NCI-H748 treated with DMSO at 0.1 percent for 48 hours (cell line): Measurements from ENCODE around the gene PRXL2A.

Source experiments
- DNase-seq: peaks from one replicate; lab custom pipeline; 2025; lab: John Stamatoyannopoulos, UW

Gene PRXL2A

DNA sequence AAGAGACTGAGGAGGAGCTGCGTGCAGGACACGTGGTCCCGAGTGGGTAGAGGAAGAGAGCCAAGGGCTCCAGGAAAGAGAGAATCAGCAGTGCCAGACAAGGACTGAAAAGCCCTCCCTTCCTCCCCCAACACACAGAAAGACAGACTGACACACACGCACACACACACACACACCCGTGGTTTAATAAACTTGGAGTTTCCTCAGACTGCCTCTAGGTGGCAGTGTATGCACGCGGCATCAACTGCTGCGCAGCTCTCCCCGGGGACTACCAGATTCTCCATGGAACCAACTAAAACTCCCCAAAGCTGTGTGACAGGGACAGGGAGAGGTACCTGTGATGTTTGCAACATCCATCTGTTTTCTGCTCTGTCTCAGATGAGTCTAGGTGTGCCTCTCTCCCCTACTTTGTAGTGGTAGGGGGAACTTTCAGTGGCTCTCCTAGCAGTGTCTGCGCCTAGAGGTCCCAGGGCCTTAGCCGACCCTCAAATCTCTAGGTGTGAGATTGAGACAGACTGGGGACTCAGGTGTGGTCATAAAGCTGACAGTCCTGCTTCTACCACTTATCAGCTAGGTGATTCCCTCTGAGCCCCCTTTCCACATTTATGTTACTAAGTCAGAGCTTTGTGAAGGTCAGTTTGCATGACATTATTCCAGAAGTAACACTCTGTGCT, 36.4 kb downstream of the PRXL2A start:
- DNase-seq: no peak

DNA sequence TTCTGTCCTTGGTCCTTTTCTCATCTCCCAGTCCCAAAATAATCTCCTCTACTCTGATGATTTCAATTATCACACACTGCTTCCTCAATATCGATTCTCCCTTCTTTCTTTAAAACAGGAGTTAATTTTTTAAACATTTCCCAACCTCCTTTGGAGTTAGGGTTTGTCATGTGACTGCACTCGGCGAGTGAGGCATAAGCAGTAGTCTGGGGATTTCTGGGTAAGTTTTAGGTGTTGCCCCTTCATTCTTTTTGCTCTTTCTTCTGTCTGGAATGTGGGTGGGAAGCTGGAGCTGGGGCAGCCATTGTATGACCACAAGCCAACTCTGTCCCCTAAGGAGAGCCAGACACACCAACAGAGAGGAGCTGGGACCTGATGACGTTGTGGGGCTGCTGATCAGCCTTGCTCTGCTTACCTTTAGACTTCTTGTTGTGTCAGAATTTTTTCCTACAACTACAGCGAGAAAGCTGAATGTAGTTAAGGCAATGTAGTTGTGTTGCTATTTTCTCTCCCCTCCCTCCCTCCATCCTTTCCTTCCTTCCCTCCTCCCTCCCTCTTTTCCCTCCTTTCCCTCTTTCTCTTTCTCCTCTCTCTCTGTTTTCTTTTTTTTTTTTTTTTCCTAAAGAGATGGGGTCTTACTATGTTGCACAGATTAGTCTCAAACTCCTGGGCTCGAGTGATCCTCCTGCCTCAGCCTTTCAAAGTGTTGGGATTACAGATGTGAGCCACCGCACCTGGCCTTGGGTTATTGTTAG, 39.3 kb downstream of the PRXL2A start:
- DNase-seq: no peak

DNA sequence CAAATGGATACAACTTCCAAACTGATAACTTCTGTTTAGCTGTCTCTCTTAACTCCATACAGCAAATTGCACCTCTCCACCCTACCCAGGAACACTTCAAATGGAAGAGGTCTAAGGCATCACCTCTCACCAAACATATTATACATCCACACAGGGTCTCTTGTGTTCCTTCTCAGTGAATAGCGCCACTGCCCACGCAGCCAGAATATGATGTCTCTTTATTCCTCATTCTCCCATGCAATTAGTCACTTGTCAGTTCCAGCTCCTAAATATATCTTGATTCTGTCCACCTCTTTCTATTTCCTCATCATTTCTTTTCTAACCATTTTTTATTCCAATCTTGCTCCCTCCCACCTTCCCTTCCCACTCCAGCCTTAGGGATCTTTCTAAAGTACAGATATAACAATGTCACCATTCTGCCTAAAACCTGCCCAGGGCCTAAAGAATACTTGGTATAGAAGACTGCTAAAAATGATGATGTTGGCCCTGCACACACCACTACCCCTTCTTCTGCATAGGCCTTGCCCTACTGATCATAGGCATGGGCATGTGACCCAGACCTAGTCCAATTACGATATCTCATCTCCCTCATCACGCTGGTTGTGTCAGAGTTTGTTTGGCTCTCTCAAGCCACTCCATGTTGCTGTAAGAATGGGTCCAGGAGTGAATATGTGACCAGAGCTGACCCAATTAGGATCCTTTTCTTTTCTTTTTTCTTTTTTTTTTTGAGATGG, 40.0 kb downstream of the PRXL2A start:
- no peak for DNase-seq

DNA sequence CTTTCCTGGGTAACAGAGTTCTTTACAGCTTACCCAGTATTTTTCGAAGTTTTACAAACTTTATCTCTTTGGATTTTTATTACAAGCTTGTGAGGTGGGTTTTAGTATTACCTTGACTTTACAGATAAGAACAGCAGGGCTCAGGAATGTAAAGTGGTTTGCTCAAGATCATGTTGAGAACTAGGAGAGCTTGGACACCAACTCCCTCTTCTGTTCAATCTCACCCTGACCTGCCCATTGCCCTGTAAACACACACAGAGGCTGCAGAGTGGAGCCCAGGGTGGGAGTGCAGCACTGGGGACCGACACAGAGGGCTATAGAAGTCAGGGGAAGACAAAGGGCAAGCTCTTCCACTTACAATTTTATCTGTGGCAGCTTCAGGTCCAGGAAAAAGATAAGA, 41.2 kb downstream of the PRXL2A start:
- DNase-seq: no peak

DNA sequence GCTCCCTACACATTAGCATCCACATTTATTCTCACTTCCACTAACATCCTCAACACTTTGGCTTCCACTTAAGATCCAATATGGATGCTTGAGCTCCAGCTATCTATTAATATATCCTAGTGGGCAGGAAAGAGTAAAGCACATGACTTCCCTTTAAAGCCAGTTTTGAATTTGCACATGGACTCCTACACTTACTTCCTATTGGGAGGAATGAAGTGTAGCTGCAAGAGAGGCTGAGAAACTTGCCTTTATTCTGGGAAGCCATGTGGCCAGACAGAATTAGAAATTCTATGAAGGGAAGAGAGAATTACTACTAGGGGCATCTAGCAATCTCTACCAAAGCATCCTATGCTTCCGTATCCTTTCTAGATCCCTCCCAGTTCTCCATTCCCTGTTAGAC, 42.8 kb downstream of the PRXL2A start:
- no peak for DNase-seq

DNA sequence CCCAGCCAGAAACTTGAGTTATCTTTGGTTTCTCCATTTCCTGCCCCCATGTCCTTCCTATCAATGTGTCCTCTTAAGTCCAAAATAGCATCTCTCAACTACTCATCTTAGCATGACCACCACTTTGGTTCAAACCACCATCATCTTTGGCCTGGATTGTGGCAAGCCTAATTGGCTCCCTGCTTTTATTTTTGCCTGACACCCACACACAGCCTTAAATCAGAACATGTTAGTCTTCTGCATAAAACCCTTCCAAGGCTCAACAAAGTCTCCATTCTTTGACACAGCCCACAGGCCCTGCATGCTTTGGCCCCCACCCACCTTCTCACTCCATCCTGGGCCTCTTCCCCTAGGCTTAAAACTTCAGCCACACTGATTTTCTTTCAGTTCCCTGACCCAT, 43.7 kb downstream of the PRXL2A start:
- no peak for DNase-seq

DNA sequence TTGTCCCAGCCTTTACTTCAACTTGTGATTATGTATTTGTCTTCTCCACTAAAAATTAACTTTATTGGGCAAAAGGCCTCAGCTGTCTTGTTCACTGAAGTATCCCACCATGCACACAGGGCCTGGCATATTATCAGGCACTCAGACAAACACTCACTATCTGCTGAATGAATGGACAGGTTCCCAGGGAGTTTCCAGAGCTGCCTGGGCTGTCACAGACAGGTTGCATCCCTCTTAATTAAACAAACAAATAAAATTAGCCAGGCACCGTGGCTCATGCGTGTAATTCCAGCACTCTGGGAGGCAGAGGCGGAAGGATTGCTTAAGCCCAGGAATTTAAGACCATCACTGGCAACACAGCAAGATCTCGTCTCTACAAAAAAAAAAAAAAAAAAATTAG, 44.3 kb downstream of the PRXL2A start:
- DNase-seq: no peak

DNA sequence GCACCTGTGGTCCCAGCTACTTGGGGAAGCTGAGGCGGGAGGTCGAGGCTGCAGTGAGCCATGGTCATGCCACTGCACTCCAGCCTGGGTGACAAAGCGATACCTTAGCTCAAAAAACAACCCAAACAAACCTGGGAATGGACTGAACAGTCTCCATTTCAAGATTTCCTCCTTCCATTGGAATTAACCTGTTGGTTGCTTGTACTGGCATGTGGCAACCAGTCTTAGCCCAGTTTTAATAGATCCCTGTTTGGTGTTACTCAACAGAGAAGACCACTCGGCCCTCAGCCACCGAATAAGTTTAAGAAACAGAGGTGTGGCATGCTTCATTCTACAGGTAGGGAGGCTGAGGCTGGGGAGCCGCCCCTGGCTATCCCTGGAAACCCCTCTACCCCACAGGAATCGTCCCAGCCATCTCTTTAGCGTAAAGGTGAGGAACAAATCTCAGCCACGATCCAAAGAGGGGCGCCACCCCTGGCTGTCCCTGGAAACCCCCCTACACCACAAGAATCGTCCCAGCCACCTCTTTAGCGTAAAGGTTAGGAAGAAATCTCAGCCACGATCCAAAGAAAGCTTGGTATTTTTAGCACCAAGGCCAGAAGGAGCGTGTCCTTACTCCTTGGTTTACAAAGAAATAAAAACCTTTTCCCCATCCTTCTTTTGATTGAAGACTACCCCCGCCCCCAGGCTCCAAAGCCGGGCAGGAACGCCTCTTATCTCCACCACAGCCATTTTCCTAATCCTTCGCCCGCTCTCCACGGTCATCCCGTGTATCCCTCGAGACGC, 44.9 kb downstream of the PRXL2A start:
- DNase-seq: no peak

DNA sequence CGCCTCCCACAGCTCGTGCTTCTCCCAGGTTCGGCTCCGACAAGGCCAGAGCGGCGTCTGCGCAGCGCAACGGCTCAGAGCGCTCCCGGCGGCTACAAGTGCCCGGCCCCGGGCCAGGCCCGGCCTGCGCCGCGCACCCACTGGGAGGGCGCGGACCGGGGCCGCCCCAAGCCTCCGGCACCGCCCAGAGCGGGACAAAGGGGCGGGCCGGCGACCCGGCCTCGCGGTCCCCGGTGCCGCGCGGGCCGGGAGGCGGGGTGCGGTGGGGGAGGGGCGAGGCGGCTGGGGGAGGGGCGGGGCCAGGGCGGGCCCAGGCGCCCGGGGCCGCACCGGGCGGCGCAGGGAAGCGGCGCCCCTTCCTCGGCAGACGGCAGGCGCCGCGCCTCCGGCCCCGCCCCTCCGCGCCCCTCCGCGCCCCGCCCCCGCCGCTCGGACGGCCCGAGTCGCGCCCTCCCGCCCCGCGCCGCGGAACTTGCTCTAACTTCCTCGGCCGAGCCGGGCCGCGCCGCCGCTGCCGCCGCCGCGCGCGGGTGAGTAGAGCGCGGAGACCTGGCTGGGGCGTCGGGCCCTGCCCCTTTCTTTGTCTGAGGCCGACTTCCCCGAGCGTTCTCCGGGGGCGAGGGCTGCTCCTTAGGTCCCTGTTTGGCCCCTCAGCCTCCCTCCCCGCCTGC, 45.6 kb downstream of the PRXL2A start, which contains the start of gene TSPAN14:
TSPAN14 (plus strand) TSS at position 469 of the 671 bp plus-strand sequence. CDS start 34,924 bp downstream, outside the sequence.
- no peak for DNase-seq

DNA sequence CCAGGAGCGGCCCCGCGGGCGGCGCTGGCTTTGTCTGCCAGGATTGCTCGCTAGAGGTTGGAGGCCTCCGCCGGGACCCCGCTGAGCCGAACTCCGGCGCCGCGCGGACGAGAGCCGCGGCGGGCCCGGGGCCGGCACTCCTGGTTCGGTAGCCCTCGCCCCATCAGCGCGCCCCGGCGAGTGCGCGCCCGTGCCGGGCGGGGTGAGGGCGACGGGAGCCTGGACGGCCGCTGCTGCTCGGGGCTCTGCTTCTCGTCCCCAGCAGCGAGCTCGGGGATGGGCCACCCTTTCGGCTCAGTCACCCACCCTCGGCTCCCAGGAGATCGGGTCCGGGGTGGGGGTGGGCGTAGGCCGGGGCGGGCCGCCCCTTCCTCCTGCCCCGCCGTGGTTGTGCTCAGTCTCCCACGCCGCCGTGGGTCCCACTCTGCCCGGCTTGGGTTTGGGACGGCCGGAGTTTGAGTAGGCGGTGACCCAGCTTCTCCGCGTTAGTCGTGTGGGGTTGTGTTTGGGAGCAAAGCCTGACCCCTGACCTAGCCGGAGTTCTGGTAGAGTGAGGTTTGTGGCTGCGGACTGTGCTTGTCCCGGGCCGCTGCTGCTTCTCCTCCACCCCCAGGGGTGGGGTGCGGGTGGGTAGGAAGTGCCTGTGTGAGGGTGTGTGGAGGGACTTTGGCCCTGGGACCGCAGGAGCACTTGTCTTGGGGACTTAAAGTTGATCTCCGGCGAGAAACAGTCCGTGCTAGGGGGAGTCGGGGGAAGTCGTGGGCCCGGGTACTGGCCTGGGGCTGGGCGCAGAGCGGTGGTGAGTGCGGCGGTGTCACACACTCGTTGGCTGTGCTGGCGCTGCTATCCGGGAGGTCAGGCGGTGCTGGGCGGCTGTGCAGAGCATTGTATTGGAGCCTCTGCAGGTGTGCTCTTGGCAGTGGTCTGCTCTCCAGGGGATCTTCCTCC, 46.4 kb downstream of the PRXL2A start:
- no peak for DNase-seq

DNA sequence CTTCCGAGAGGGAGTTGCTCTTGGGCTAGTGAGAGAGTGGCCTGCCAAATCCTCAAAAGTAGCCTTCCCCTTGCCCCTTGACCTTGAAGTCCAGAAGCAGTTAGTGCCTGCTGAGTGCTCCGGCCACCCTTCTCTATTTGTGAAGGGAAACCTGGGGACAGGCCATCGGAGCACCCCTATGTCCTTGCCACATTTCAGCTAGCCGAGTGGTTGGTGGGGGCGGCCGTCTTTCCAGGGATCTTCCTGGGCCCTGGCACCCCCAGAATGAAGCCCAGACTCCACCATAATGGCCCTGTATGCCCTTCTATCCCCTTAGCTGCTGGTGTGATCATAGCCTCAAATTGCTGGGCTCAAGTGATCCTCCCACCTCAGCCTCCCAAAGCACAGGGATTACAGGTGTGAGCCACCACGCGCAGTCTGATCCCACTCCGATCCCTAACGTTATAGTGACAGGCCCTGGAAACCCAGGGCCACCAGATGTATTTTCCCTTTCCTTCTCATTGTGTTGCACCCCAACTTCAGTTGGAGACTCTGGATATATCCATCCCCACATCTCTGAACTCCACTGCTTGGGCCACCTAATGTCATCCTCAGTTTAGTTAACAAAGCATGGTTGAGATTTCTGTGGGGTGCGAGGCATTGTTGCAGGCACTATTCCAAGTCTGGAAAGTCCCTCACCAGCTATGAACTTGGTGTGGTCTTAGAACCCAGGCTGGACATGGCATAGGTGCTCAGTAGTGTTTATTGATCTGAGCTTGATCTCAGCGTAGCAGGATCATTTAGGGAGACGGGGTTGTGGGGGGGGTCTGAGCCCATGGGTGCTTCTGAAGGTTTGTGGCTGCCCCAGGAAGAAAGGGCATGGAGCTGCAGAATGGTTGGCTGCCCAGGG, 47.4 kb downstream of the PRXL2A start:
- no peak for DNase-seq

DNA sequence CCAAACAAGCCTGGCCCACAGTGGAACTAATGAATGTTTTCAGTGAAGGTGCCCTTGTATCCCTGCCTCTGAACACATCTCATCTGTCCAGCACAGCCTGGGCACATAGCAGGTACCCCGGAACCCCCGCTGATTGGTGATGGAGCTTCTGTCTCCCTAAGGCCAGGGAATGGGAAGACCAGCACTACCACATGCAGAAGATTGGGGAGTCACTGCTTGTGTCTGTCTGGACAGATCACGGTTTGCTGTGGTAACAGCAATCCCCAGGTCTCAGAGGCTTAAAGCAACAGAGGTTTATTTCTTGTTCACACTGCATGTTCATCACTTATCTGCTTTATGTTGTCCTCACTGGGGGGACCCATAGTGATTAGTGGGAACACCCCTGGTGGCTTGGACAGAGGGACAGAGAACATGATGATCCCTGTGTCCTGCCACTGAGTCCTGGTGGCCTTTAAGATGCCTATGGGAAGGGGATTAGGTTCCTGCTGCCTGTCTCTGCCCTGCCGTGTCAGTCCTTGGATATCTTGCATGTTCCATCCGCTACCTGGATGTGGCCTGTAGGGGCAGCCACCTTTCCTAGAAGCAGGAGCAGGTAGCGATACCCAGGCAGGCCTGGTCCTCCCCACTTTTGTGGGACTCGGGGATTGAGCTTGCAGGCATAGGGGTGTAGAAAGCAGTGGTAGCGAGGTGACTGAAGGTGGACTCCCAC, 49.4 kb downstream of the PRXL2A start:
- no peak for DNase-seq

DNA sequence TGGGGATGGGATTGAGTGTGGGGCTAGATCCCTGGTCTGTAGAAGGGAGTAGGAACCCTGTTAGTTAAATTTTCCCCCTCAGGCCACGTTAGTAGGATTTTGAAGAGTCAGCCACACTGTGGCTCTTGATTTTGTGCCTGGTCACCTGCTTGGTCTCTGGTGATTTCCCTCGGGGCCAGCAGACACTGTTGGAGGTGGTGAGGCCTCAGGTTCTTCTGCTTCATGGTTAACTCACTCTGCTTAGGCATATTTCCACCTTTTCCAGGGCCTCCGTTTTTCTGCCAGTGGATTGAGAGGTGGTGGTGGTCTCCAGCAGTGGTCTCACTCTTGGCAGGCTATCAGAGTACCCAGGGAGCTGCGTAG, 49.9 kb downstream of the PRXL2A start:
- DNase-seq: no peak

DNA sequence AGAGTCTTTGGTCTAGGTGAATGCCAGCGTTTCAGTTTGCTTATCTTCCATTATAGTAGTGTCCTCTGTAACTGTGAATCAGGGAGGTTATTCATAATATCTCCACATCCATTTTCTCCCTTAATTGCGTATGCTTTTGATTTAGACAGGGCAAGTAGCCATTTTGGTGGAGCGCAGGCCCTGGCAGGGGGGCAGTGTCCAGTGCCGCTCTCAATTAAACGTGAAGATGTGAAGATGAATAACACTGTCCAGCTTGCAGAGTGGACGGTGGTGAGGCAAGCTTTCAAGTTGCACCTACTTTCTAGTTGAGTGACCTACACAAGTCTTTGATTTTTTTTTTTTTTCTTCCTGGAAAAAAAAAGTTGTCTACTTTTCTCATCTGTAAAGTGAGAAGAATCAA, 50.3 kb downstream of the PRXL2A start:
- no peak for DNase-seq

DNA sequence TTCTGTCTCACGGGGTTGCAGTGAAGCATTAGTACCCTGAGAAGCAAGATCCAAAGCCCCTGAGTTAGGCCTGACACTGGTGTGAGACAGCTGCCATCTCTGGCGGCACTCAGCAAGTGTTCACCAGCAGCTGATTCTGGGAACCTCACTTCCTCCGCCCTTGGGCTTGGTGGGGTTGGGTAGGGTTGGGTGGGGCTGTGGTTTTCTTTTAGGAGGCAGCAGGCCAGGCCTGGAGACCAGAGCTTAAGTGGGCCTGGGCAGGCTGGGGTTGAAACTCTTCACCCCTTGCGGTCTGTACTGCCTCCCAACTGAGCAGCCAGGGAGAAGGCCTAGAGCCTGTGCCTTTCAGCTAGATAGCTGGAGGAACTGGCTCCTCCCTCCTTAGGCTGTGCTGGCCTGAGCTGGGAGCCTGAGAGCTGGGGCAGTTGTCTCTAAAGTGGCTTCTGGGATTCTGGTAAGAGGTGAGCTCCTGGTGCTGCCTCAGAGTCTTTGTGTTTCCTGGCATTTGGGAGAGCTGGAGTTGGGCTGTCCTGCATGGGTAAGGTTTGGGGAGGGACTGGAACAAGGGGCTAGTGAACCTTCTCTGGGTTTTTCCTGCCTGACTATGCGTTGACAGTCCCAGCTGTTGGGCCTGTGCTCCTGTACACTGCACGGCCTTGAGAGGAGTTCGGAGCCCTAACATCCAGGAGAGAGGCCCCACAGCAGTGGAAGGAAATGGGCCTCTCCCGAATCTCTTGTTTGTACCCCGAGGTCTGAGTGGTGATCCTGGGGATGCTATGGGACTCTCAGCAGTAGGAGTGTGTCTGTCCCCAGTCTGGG, 50.9 kb downstream of the PRXL2A start:
- no peak for DNase-seq

DNA sequence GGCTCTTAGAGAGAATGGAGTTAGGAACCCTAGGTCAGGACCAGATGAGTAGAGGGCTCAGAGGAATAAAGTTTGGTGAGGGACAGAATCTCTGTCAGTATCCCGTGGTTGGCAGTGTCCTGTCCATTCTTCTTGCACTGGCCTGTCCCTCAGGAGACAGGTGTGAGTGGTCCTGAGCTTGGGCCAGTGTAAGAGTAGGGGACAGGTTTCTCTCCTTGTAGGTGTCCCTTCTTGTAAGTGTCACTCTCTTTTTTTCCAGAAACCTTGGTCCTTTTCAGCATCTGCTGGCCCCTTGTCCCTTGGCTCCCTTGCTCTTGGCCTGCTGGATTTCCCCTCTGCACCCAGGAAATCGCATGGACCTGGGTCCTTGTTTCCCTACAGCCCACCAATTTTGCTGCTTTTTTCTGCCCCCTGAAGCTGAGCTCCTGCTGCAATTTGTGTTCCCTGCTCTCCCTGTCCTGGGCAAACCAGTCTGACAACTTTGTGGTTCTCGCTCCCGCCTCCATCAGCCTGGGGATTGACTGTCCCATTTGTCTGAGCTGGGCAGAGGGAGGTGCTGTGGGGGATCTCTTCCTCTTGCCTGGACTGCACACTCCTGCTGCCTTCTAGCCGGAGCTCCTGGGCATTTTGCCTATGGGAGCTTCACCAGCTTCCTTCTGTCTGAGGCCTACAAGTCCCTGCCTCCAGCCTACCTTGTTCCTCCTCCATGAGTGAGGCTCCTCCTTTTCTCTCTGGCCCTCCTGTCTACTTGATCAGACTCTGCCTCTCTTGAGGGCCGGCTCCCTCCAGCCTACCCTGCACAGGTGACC, 52.3 kb downstream of the PRXL2A start:
- DNase-seq: peak; percentile 85
